Stomach (tissue), 9 donors: ENCODE results near the gene SPTSSB. TPM values are rescaled to one million over a fixed set of nuclear protein-coding genes. Genes with fewer than 3 reads are reported as not detected.

Source experiments
- DNase-seq, 2 donors: peaks; one replicate each; pipeline versions ENCODE4 v3.0.0 to v3.0.0-alpha.2; 2013 to 2019
- H3K27ac ChIP-seq, 5 donors: fragments of 200-600 bp in 4 of 5; sonication (generic) in 4 of 5; one replicate each; pipeline ENCODE4 v1.5.1; 2013 to 2019; ENCODE audit warnings: mild to moderate bottlenecking in 1 of 5, moderate library complexity in 1 of 5
- H3K27me3 ChIP-seq, 3 donors: fragments of 200-600 bp; sonication (generic); one replicate each; pipeline ENCODE4 v1.5.1; 2017 to 2019; ENCODE audit warnings: mixed run types in 1 of 3
- H3K36me3 ChIP-seq, 4 donors: fragments of 200-600 bp; sonication (generic); 1 replicate in 3 of 4; 2 replicates in 1 of 4; pipeline ENCODE4 v1.5.1; 2016 to 2019
- H3K4me1 ChIP-seq, 4 donors: fragments of 200-600 bp; sonication (generic); one replicate each; pipeline ENCODE4 v1.5.1; 2016 to 2019
- H3K4me3 ChIP-seq, 4 donors: fragments of 200-600 bp; sonication (generic) in 3 of 4; one replicate each; pipeline ENCODE4 v1.5.1; 2016 to 2019; ENCODE audit warnings: mild to moderate bottlenecking in 1 of 4
- H3K9me3 ChIP-seq, 4 donors: fragments of 200-600 bp; sonication (generic); one replicate each; pipeline ENCODE4 v1.5.1; 2016 to 2019
- CTCF ChIP-seq, 7 experiments: fragments of 450-650 bp in 4 of 7; fragments of 200-600 bp in 3 of 7; sonication (generic) in 3 of 7; IDR thresholded peaks; one replicate each; pipeline ENCODE4 v1.5.1; 2016 to 2019; ENCODE audit warnings: antibody characterized with exemption in 7 of 7, control low read depth in 2 of 7, mild to moderate bottlenecking in 1 of 7
- EP300 ChIP-seq: sonication (generic); formaldehyde crosslinking; IDR thresholded peaks from one replicate; pipeline ENCODE4 v1.6.1; 2017; ENCODE audit warnings: antibody characterized with exemption
- POLR2A ChIP-seq, 4 donors: fragments of 450-650 bp; IDR thresholded peaks; one replicate each; pipeline ENCODE4 v1.6.1; 2016; ENCODE audit warnings: antibody characterized with exemption in 4 of 4, control low read depth in 2 of 4, mild to moderate bottlenecking in 1 of 4, moderate library complexity in 1 of 4
- POLR2AphosphoS5 ChIP-seq, 3 donors: sonication (generic); formaldehyde crosslinking; IDR thresholded peaks; one replicate each; pipeline ENCODE4 v1.6.1; 2016; ENCODE audit warnings: antibody characterized with exemption in 3 of 3
- WGBS, 5 donors: extraction: QIAGEN DNeasy Blood & Tissue Kit in 3 of 5; methylation state at CpG; one replicate each; pipeline versions ENCODE4 v1.1.5 to v1.1.7; 2013 to 2018; 5-methylcytosine and 5-hydroxymethylcytosine counted together
- intact Hi-C: fragments of 100-400 bp; cut with DNase I; formaldehyde crosslinking; loops from one replicate; pipeline ENCODE4 v1.15.1; 2023; ENCODE audit warnings: low total_unique reads
- polyA plus RNA-seq, 3 donors: library from polyadenylated mRNA; stranded (reverse); fragments of 200-250 nt; gene quantifications; one replicate each; pipeline ENCODE4 v1.2.3, GENCODE V29; 2013
- total RNA-seq, 5 donors: library from RNA; depleted of rRNA; stranded (reverse); fragments of >200 nt; gene quantifications; one replicate each; pipeline versions ENCODE4 v1.1.0 to v1.2.3, GENCODE V29; 2014 to 2016
- donor health status: healthy with polysubstance abuse.
- donor health status: Bipolar disorder and iron deficiency.
- donor health status: healthy.

Gene SPTSSB
- total and polyA plus RNA-seq, 8 donors: 0.29 to 86.3 (median 12.1) TPM

- H3K27me3 ChIP-seq: no peaks in the 10 kb centered on the region
- no peak for DNase-seq
- H3K4me3 ChIP-seq: no peak overlapping the region
- H3K9me3 ChIP-seq: peaks cover 0 to 25% (median 11%) of the 10 kb centered on the region in 4 donors
- no peak overlapping the region for H3K27ac ChIP-seq
- TF ChIP-seq POLR2A (IDR thresholded peaks at IDR 0.05) (no peak), EP300 (no peak), POLR2AphosphoS5 (IDR thresholded peaks at IDR 0.05) (no peak), CTCF (IDR thresholded peaks at IDR 0.05) (no peak)
- H3K4me1 ChIP-seq: no peaks in the 10 kb centered on the region
- intact Hi-C loops: no loop called here
- H3K36me3 ChIP-seq: peaks cover 0 to 5% (median 0%) of the 10 kb centered on the region in 4 donors
- 86 to 95% (median 89%) methylated on average over 3 of the region's 3 CpGs for WGBS, 5 donors
These were observed 74.5 kb downstream of the SPTSSB start for GRCh38 chr3:161296814-161297213.

DNA sequence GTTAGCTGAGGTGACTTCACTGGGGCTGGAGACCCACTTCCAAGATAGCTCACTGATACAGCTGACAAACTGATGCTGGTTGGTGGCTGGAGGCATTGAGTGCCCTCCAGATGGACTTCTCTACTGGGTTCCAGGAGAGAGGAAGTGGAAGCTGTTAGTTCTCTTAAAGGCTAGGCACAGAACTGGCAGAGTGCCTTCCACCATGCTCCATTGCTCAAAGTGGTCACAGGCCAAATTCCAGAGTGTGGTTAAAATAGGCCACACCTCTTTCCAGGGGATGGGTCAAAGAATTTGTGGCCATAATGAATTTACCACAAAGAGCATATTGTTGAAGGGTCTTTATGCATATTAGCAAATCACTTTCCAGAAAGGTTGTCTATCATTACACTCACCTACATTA lies 76.0 kb downstream of the SPTSSB start:
- H3K27me3 ChIP-seq: no peaks in the 10 kb centered on the region
- H3K27ac ChIP-seq: no peak overlapping the region
- no peak for DNase-seq
- TF ChIP-seq CTCF (IDR thresholded peaks at IDR 0.05) (no peak), POLR2A (IDR thresholded peaks at IDR 0.05) (no peak), POLR2AphosphoS5 (IDR thresholded peaks at IDR 0.05) (no peak), EP300 (no peak)
- intact Hi-C loops: no loop called here
- no peak overlapping the region for H3K4me3 ChIP-seq
- H3K36me3 ChIP-seq: peaks cover 0 to 5% (median 0%) of the 10 kb centered on the region in 4 donors
- H3K9me3 ChIP-seq: peaks cover 0 to 25% (median 11%) of the 10 kb centered on the region in 4 donors
- H3K4me1 ChIP-seq: peaks cover 0 to 4% (median 0%) of the 10 kb centered on the region in 4 donors

Other genes starting within 250 kb of the SPTSSB start
- gene NMD3, start 150.2 kb downstream of the SPTSSB start, total RNA-seq: 100 to 1,000 TPM in 1 of 5 donors, 10 to 100 TPM in 4; 23.8 to 151 (median 61.6) TPM
- gene NMD3, start 150.2 kb downstream of the SPTSSB start, polyA plus RNA-seq: 10 to 100 TPM; 21.3 to 48.6 (median 39.5) TPM
- not detected for gene OTOL1, start 125.3 kb upstream of the SPTSSB start, total RNA-seq
- gene OTOL1, start 125.3 kb upstream of the SPTSSB start, polyA plus RNA-seq: not detected